Measurements from ENCODE around the gene WDR41. TPM values are rescaled to one million over a fixed set of nuclear protein-coding genes. Genes with fewer than 3 reads are reported as not detected.

WDR41 gene
- total RNA-seq, 1 experiment from 2014 or later = 43.6 TPM

DNA sequence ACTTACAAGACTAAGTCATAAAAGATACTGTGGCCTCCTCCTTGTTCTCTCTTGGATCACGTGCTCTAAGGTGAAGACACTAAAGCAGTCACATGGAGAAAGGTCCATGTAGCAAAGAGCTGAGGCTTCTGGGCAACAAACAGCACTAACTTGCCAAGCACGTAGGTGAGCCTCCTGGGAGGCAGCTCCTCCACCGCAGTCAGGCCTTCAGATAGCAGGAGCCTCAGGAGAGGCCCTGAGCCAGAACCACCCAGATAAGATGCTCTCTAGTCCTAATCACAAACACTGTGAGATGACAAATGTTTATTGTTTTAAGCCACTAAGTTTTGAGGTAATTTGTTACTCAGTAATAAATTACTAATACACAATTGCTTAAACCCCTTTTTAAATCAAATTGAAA is 38.0 kb downstream of the WDR41 start:
- H3K27ac Mint-ChIP-seq = no peak overlapping the region
- no peak overlapping the region for H2AFZ ChIP-seq (ENCODE audit: low read length)
- no peak overlapping the region for H2AK5ac ChIP-seq (ENCODE audit: insufficient read length, low read length)
- H3K9me3 Mint-ChIP-seq = no peaks in the 10 kb centered on the region
- H3K14ac ChIP-seq (ENCODE audit: insufficient read depth, low read length) = no peak overlapping the region
- H4K20me1 ChIP-seq (ENCODE audit: control insufficient read depth, insufficient read depth, insufficient read length) = no peaks in the 10 kb centered on the region
- whole genome bisulfite sequencing (ENCODE audit: extremely low coverage, insufficient read length, low lambda C conversion rate) = no CpG with 5 or more reads among the region's 3 CpGs
- no peak overlapping the region for H3K27ac ChIP-seq (ENCODE audit: insufficient read length, low read depth, low read length)
- no peaks in the 10 kb centered on the region for H3K9me3 ChIP-seq (ENCODE audit: control insufficient read depth, low read depth, low read length)
- no peak overlapping the region for H3K9ac ChIP-seq (ENCODE audit: extremely low read depth, insufficient read length, low read length)
- H3K4me3 Mint-ChIP-seq = no peak overlapping the region
- no peaks in the 10 kb centered on the region for H3K4me1 ChIP-seq (ENCODE audit: insufficient read depth, low read length)
- H3K4me2 ChIP-seq (ENCODE audit: insufficient read depth, insufficient read length, low read length) = no peak overlapping the region
- H3K27me3 ChIP-seq (ENCODE audit: insufficient read depth, low read length) = no peaks in the 10 kb centered on the region
- H4K8ac ChIP-seq (replicated peaks; ENCODE audit: insufficient read length, low read depth, low read length) = no peak overlapping the region
- H3K23ac ChIP-seq (ENCODE audit: insufficient read length, low read depth, low read length) = no peak overlapping the region
- H2BK15ac ChIP-seq (ENCODE audit: low read depth, low read length) = no peak overlapping the region
- no peak overlapping the region for H2BK12ac ChIP-seq (ENCODE audit: insufficient read length, low read depth, low read length)
- no peaks in the 10 kb centered on the region for H3K4me1 Mint-ChIP-seq
- no peak overlapping the region for H2BK120ac ChIP-seq (ENCODE audit: low read depth, low read length, poor library complexity, severe bottlenecking)
- no peaks in the 10 kb centered on the region for H3K27me3 Mint-ChIP-seq (ENCODE audit: low read depth)
- no peak overlapping the region for H3K4ac ChIP-seq (ENCODE audit: low read depth, low read length)
- H2BK20ac ChIP-seq (ENCODE audit: low read depth, low read length, poor library complexity, severe bottlenecking) = no peak overlapping the region
- peaks cover 4 to 11% (median 11%) of the 10 kb centered on the region in 3 experiments; a peak in 5 of 7 replicates for H3K36me3 Mint-ChIP-seq (ENCODE audit: insufficient read depth in 1 of 3, low read depth in 3 of 3)
- H3K79me2 ChIP-seq (ENCODE audit: insufficient read depth, low read length) = no peaks in the 10 kb centered on the region
- TF ChIP-seq, protein P1, sequence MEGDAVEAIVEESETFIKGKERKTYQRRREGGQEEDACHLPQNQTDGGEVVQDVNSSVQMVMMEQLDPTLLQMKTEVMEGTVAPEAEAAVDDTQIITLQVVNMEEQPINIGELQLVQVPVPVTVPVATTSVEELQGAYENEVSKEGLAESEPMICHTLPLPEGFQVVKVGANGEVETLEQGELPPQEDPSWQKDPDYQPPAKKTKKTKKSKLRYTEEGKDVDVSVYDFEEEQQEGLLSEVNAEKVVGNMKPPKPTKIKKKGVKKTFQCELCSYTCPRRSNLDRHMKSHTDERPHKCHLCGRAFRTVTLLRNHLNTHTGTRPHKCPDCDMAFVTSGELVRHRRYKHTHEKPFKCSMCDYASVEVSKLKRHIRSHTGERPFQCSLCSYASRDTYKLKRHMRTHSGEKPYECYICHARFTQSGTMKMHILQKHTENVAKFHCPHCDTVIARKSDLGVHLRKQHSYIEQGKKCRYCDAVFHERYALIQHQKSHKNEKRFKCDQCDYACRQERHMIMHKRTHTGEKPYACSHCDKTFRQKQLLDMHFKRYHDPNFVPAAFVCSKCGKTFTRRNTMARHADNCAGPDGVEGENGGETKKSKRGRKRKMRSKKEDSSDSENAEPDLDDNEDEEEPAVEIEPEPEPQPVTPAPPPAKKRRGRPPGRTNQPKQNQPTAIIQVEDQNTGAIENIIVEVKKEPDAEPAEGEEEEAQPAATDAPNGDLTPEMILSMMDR (conservative IDR thresholded peaks at IDR 0.05) = no peak
- H3T11ph ChIP-seq (ENCODE audit: low read length) = no peak overlapping the region
- H2BK5ac ChIP-seq (ENCODE audit: insufficient read length, low read length) = no peak overlapping the region
- H3K18ac ChIP-seq (ENCODE audit: insufficient read length, low read depth, low read length) = no peak overlapping the region
- H4K5ac ChIP-seq (ENCODE audit: insufficient read length, low read depth, low read length) = no peak overlapping the region
- no peaks in the 10 kb centered on the region for H3K79me1 ChIP-seq (ENCODE audit: insufficient read depth, low read depth, low read length, poor library complexity, severe bottlenecking)
- H3K56ac ChIP-seq (ENCODE audit: insufficient read length, low read depth, low read length) = no peak overlapping the region
- H3K23me2 ChIP-seq (ENCODE audit: insufficient read length, low read depth, low read length, poor library complexity, severe bottlenecking) = no peaks in the 10 kb centered on the region
- DNase-seq = no peak
- H4K91ac ChIP-seq (ENCODE audit: insufficient read length, low read depth, low read length) = no peak overlapping the region
